Activated CD8-positive, alpha-beta memory T cell treated with anti-CD3 and anti-CD28 coated beads, Interleukin-2, amount 50 U/mL, for 24 hours (primary cell): ENCODE results near the gene TEX52.
"Not testable (repeated sequence)": the region's sequence is repeated elsewhere in the genome, so short reads cannot be mapped to it uniquely, and the experiment has no call there.

ENCODE experiments used
- DNase-seq: peaks from one replicate; pipeline ENCODE4 v3.0.0-alpha.2; 2020; ENCODE audit errors: extremely low read depth

The TEX52 gene

GRCh38 chr12:2857021-2857431 lies at the start of gene TEX52:
TEX52 (minus strand) TSS chr12:2857039; CDS start chr12:2857026, 13 bp downstream.
- no peak for DNase-seq

DNA sequence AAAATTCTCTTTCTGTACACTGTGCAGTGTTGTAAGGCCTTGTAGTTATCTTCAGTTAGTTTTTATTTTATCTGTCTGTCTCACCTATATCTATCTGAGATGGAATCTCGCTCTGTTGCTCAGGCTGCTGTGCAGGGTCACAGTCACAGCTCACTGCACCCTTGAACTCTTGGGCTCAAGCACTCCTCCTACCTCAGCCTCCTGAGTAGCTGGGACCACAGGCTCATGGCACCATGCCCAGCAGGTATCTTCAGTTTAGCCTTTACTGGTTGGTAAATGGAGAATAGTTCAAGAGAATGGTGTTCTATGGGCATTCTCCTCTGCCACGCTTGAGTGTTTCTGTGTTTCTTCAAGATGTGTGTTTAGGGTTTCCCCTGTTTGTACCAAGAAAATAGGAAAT lies 47.4 kb upstream of the TEX52 start:
- DNase-seq = no peak

- no peak for DNase-seq
These were observed 45.5 kb upstream of the TEX52 start for GRCh38 chr12:2902272-2902880.

DNA sequence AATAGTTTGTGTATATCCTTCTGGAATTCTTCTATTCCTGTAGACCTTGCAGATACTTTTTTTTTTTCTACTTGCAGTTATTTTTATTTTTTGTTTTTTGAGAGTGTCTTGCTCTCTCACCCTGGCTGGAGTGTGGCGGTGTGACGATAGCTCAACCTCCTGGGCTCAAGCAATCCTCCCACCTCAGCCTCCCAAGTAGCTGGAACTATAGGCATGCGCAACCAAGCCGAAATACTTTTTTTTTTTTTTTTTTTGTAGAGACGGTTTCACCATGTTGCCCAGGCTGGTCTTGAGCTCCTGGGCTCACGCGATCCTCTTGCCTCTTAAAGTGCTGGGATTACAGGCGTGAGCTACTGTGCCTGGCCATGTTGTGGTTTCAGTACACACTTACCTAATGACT lies 43.8 kb upstream of the TEX52 start:
- DNase-seq = no peak

- no peak for DNase-seq
These were observed 40.6 kb upstream of the TEX52 start for GRCh38 chr12:2897418-2897817.

- DNase-seq = no peak
These were observed 38.7 kb upstream of the TEX52 start for GRCh38 chr12:2895511-2895910.

DNA sequence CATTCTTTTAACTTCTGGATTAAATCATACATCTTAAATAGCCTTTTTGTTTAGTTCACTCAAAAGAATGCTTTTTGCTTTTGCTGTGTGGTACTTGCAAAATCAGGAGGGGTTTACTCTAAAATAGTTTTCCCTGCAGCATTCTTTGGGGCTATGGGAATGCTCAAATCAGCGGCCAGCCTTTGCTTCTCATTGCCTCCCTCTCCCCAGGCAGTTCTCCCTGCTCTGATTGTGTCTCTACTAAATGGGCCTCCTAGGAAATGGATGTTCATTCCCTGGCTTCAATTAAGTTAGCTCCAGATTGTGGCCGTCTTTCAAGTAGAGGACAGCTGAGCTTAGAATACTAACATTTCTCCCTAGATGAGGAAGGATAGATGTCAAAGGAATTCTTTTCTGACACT lies 38.2 kb upstream of the TEX52 start:
- no peak for DNase-seq

DNA sequence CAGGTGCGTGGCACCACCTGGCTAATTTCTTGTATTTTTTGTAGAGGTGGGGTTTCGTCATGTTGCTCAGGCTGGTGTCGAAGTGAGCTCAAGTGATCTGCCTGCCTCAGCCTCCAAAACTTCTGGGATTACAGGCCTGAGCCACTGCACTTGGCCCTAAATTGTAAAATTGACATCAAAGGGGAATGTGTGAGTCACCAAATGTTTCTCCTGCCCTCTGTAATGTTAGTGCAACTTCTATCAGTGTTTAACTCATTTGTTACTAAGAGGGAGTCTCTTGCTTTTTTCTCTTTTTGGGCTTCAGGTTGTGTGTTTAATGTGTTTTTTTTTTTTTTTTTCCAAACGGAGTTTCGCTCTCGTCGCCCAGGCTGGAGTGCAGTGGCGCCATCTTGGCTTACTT lies 36.2 kb upstream of the TEX52 start:
- DNase-seq = no peak

GRCh38 chr12:2892246-2892645 lies 35.4 kb upstream of the TEX52 start:
- DNase-seq = no peak

DNA sequence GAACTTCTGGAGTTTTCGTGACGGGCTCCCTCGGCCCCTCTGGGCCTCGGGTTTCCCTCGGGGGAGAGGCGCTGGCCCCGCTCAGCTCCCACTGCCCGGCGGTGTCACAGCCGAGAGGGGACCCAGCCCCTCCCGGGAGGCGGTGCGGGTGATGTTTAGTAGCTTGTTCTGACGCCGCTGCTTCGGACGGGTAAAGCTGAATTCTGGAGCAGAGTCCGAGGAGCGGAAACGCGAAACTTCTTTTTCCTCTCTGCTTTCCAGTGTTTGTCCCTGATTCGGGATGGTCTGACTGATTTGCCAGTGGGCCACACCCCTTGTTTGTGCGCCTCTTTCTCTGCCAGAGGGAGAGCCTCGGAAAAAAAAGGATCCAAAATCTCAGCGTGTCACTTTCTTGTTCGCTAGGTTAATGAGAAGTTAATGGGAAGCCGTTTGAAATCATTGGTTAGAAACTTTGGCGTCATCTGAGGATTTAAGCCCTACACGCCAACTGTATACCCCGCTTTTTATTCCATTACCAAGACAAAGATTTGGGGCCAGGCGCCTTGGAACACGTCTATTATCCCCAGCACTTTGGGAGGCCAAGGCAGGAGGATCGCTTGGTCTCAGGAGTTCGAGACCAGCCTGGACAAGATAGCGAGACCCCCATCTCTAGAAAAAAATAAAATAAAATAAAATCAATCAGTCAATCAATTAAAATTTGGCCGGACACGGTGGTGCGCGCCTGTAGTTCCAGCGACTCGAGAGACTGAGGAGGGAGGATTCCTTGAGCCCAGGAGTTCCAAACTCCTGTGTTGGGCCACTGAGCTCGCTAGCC lies 34.6 kb upstream of the TEX52 start:
- DNase-seq = no peak

GRCh38 chr12:2890388-2891239 lies 33.8 kb upstream of the TEX52 start, which contains the start of gene TULP3:
TULP3 (plus strand) TSS chr12:2890891; CDS start chr12:2890948, 57 bp downstream.
- DNase-seq = peak; percentile 98

DNA sequence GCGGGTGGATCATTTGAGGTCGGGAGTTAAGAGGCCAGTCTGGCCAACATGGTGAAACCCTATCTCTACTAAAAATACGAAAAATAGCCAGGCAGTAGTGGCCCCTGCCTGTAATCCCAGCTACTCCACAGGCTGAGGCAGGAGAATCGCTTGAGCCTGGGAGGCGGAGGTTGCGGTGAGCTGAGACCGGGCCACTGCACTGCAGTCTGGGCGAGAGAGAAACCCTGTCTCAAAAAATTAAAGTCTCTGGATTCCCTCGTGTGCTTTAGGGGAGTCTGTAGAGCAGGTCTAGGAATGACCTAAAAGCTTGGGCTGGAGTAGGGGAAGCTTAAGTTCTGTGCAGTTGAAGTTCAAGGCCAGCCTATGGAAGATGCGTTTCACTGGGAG lies 33.2 kb upstream of the TEX52 start:
- no peak for DNase-seq

GRCh38 chr12:2886768-2887450 lies 30.1 kb upstream of the TEX52 start:
- DNase-seq = no peak

GRCh38 chr12:2884810-2885209 lies 28.0 kb upstream of the TEX52 start:
- DNase-seq = no peak

DNA sequence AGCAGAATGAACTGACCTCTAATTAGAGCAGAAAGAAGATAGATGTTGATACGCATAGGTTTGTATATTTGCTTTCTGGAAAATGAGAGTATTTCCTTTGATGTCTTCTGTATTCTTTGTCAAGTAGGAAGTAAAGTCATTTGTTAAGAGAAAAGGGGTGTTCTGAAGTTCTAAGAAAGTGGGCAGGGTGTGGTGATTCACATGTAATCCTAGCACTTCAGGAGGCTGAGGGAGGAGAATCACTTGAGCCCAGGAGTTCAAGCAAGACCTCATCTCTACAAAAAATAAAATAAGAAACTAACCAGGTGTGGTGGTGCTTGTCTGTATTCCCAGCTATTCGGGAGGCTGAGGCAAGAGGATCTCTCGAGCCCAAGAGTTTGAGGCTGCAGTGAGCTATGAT lies 23.0 kb upstream of the TEX52 start:
- no peak for DNase-seq

DNA sequence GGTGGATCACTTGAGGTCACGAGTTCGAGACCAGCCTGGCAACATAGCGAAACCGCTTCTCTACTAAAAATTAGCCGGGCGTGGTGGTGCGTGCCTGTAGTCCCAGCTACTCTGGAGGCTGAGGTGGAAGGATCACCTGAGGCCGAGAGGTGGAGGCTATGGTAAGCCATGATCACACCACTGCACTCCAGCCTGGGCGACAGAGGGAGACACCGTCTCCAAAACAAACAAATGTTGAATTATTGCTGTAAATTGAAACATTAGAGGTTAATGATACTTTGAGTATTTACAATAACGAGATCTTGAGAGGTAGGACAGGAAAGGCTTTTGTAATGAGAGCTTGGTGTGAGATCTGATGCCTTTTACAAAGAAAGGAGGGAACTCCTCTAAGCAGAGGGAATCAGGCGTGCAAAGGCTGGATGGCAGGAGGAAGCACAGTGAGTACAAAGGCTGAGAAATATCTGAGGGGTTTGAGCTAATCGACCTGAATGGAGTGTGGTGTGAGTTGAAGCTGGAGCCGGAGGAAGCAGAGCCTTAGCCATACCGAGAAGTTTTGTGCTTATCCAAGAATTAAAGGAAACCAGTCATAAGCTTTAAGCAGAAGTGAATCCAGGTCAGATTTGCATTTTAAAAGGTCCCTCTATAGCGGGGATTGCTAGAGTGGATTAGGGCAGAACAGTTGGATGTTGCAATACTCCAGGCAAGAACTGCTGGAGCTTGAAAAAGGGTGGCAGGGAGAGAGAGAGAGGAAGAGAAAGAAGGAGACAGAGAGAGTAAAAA lies 21.3 kb upstream of the TEX52 start:
- no peak for DNase-seq

- DNase-seq = peak; percentile 69
These were observed 20.5 kb upstream of the TEX52 start, which contains the start of the genes FOXM1 and RHNO1 for GRCh38 chr12:2877047-2877952. FOXM1 (minus strand) TSS chr12:2877174; CDS start chr12:2874478, 2,696 bp downstream. RHNO1 (plus strand) TSS chr12:2877223; CDS start chr12:2885367, 8,144 bp downstream.

- no peak for DNase-seq
These were observed 19.7 kb upstream of the TEX52 start for GRCh38 chr12:2876431-2877046.

DNA sequence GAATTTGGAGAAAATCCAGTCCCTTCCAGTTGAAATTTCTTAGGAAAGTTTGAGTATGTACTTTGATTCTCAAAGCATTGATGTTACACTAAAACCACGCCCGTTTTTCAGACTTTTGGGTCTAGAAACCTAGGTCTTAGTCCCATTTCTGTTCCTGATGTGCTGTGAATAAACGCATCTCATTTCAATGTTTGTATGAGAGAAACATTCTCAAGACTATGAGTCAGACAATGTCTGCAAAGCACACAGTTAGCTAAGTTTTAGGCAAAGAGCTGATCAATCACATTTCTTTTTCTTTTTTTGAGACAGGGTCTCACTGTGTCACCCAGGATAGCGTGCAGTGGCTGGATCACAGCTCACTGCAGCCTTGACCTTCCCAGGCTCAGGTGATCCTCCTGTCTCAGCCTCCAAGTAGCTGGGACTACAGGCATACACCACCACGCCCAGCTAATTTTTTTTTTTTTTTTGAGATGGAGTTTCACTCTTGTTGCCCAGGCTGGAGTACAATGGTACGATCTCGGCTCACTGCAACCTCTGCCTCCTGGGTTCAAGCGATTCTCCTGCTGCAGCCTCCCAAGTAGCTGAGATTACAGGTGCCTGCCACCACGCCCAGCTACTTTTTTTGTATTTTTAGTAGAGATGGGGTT lies 12.3 kb upstream of the TEX52 start:
- DNase-seq = not testable (repeated sequence)
